ENCODE data around the gene OTOF.

- no peak for TF ChIP-seq CTCF (IDR thresholded peaks at IDR 0.05)
- no peak for TF ChIP-seq POLR2A (IDR thresholded peaks at IDR 0.05)
Observed at GRCh38 chr2:26465266-26465925, 12.5 kb downstream of the OTOF start.
